NCI-H1092 treated with DMSO at 0.1 percent for 48 hours (cell line): ENCODE measurements around the gene WDR49.
A peak's percentile ranks its signal among the peaks of the same experiment; 100 is the strongest.

ENCODE experiments used
- DNase-seq: peaks from one replicate; lab custom pipeline; 2025; lab: John Stamatoyannopoulos, UW

Gene WDR49

DNA sequence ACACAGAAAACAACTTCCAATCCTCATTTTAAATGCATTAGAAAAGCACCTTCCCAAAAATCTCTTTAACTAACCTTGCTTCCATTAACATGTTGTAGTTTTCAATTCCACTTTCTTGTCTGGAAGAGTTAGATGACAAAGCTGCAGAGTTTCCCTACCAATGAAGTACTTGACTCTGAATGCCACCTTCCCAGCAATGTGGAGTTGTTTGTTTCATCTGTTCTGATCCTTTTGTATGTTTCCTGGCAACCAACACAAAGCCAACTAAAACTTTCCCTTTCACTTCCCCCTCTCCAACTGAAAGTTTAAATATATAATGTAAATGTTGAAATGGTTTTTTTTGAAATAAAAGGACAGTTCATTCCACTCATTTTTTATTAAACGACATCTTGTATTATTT, at the start of gene WDR49:
Gene WDR49, minus strand, starts transcription at position 183 of the 400 bp plus-strand sequence. CDS start 517 bp downstream, outside the sequence.
- DNase-seq: no peak

DNA sequence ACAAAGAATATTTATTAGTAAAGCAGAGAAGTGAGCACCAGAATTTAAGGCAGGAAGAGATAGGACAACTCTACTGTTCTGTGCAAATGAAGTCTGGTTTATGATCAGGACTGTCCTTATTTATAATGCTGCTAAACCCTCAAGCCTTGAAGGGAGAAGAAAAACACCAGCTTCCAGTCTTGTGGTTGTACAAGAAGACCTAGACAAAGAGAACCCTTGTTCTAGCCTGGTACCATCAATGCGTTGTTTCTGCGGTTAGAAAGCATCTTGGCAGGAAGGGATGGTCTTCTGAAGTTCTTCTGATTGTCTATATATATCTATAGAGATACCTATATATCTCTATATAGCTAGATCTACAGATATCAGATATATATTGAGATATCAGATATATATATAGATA, 47.2 kb upstream of the WDR49 start:
- no peak for DNase-seq

DNA sequence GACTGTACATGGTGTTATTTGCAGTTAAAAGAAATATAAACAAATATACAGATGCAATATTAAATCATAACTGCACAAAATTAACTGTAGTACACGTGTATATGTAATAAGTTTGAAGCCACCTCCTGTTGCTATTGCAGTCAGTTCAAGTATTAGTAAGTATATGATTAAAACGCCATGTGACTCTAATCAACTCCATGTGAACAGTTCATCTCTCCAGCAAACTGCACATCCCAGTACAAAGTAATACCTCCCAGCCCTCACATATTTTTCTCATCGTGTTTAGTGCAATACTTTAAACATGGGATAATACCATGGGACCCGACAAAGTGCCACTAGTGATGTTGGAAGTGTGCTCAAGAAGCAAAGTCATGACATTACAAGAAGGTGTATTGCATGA, 46.3 kb upstream of the WDR49 start:
- DNase-seq: no peak

DNA sequence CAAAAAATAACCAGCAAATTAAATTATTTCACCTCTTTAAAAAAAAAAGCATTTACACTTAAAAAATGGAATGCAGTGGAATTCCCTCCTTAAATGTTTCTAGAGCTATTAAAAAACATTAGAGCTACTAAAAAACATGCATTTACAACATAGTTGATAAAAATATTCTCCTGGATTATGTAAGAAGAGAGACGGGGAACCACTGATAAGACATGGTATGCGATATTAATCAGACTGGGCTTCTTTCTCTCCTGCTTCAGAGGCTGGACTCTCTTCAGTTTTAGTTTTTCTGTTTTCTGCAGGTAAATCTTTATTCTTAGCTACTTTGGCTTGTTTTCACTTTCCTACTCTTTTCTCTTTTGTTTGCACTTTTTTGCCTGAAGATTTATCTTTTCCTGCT, 40.4 kb upstream of the WDR49 start:
- DNase-seq: no peak

DNA sequence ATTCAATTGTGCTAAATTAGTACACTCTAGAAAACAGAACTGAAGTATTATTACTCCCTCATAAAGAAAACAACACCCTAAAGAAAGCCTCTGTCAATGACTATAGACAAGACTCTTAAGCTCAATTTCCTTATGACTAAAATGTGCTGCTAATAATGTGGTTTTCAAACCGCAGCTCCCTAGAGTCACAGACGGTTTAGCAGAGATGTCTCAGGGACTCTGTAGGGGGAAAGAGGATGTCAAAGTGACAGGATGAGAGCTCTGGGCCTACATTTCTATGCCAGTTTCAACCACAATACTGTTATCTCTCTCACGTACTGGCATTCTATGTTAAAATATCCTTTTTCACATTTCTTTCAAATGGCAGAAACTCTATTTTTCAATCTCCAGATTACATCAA, 37.6 kb upstream of the WDR49 start:
- DNase-seq: no peak

DNA sequence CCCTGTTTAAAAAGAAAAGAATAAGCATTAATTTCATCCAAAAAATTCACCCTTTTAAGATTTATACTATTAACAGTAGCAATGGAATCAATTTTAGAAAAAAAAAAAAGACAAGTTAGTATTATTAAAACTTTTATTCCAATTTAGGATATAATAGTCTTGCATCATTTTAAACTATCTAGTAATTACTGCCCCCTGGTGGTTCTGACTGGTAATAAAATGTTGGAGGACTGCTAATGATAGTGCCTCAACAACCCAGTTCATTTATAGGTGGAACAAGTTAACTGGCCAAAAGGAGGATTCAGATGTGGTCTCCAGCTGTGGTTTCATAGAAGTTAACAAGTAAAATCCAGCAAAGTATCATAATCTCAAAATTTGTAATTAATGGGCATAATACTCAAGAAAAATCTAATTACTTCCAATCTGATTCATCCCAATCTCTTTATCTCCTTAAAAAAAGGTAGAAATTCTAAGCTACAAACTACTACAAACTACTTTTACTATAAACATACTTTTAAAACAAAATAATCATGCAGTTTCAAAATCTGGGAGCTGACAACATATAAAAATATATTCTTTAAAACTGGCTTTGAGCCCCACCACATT, 30.7 kb upstream of the WDR49 start:
- DNase-seq: peak; percentile 51

DNA sequence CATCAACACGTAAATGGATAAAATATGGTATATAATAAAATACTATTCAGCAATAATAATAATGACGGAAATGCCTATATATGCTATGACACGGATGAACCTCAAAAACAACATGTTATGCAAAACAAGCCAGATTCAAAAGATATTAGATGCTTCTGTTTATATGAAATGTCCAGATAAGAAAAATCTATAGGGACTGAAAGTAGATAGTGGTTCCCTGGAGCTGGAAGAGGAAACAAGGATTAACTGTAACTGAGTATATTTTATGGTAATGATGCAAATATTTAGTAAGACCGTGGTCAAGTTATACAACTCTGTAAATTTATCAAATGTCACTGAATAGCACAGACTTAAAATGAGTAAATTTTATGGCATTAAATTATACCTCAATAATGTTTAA, 25.8 kb upstream of the WDR49 start:
- no peak for DNase-seq

DNA sequence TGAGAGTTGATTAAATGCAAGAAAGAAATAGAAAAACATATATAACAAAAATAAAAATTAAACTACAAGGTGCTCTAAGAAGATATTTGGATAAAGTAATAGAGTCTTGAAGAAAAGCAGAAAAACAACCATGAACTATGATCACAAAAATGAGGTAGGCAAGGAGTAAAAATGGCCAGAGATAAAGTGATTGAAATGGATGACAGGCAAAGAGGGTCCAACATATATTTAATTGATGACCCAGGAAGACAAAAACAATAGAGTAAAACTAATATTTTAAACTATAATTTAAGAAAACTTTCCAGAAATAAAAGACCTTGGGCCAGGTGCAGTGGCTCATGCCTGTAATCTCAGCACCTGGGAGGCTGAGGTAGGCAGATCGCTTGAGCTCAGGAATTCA, 22.1 kb upstream of the WDR49 start:
- no peak for DNase-seq

DNA sequence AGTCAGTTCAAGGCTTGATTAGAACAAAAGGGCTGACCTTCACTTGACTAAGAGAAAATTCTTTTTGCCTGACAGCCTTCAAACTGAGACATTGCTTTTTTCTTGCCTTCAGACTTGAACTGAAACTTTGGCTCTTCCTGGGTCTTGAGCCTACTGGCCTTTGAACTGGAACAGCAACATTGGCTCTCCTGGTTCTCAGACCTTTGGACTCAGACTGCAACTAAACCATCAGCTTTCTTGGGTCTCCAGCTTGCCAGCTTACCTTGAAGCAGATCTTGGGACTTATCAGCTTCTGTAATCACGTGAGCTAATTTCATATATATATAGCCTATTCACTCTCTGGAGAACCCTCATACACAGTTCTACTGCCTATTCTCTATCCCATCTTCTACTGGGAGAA, 19.5 kb upstream of the WDR49 start:
- DNase-seq: no peak

DNA sequence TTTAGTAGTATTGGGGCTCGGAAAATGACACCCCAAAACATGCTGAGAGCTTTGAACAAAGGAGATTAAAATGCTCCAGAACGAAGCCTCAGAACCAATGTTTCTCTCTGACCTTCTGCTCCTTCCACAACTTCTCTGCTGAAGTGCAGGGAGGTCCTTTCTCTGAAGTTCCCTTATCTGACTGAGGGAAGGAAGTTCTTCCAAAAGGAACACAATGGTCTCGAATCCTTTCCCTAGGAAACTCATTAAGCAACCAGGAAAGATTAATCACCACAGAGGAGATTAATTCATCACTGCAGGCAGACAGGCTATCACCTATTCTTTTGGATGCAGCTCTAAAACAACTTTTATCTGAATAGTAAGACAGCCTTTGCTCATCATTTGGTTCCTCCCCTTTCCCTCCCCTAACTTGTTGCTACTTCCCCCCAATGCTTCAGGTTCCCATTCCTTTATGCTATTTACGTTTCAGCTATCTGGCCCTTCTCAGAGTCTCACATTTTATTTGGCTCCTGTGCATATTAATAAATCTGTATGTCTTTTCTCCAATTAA, 18.2 kb upstream of the WDR49 start:
- no peak for DNase-seq

DNA sequence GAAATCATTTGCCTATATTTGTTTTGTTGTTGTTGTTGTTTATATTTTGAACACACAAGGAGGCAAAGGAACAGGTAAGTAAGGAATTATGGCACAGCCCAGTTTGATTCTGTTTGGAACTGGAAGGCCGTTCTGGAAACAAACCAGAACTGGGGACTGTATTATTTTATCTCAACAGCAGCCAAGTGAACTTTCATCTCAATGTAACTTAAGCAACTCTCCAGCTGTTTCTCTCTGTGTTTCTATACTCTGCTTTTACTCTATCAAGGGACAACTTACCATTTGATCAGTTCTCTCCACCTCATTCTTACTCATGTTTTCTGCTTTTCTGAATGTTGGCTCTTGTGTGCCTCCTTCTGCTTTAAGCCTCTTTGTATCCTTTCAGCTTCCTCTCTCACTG, 16.0 kb upstream of the WDR49 start:
- DNase-seq: no peak

DNA sequence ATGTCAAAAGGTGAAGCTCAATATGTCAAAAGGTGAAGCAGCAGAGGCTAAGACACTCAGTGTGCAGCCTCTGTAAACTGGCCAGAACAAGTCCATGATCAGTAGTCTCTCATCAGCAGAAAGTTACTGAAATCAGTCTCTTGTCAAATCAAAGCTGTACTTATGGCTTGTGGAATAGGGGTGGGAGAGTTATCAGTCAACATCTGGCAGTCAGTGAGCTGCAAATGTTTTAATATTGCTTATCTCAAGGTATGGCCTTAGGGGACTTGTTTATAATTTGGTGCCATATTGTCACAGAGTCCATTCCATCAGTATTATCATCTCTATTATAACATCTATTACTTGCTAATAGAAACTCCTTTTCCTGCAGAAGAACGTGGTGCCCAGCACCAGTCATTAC, 14.9 kb upstream of the WDR49 start:
- no peak for DNase-seq

DNA sequence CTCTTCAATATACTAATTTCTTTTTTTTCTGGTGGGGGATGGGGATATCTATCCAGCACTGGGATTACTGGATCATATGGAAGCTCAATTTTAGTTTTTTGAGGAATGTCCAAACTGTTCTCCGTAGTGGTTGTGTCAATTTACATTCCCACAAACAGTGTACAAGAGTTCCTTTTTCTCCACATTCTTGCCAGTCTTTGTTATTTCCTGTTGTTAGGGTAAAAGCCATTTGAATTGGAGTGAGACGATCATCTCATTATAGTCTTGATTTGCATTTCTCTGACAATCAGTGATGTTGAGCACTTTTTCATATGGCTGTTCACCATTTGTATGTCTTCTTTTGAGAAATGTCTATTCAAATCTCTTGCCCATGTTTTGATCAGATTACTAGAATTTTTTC, 12.8 kb upstream of the WDR49 start:
- DNase-seq: no peak

DNA sequence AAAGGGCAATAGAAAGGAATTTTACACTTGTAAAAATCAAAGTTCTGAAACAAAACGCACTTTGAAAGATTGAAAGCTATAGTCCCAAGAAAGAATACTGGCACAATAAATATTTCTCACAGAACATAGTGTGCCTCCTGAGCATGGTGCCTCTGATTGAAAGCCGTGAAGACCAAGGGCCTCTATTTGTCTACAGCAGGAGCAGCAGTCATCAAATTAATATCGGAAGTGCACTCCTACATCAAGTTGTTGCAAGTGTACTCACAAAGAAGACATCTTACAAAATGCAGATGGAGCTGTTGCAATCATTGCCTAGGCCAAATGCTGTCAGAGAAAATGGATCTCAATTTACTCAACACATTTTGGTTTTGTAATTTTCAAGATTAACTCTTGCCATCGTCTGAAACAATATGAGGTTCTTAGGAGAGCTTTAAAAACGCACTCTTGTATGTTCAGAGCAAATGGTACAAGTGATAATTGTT, 9.2 kb upstream of the WDR49 start:
- no peak for DNase-seq

DNA sequence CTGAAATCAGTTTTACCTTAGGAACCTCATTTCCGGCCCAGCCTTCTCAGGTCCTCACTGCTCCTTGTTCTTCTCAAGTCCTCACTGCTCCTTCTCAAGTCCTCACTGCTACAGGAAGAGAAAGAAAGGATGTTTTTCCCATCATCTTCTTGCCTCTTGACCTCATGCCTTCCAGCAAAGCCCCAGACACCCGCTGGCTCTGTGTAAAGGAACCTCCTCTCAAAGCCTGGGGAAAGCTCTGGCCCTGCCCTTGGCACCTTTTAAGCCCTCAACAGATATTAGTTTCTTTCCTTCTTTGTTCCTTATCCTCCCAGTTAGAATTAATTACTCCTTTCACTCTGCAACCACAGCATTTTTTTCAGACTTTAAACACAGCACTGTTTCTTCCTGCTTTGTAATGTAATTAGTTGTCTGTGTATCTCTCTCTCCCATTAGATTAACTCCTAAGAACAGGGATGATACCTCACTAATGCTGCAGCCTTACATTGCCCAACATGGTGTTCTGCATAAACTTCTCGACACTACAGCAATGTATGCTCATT, 4.0 kb upstream of the WDR49 start:
- DNase-seq: no peak

DNA sequence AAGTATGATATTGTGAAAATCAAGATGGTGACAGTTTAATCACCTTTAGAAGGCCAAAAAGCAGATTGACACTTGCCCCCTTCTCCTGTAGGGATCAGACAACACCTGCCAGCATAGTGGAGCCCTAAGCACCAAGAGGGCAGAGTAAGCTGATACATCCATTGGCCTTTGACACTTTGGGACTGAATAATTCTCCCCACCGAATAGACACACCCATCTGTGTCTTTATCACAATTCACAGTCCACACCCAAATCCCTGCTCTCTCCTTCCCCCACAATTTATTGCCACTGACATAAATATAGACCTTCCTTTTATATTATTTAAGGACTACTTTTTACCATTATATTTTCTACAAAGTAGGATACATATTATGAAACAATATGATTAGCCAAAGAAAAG, 3.1 kb upstream of the WDR49 start:
- DNase-seq: no peak

DNA sequence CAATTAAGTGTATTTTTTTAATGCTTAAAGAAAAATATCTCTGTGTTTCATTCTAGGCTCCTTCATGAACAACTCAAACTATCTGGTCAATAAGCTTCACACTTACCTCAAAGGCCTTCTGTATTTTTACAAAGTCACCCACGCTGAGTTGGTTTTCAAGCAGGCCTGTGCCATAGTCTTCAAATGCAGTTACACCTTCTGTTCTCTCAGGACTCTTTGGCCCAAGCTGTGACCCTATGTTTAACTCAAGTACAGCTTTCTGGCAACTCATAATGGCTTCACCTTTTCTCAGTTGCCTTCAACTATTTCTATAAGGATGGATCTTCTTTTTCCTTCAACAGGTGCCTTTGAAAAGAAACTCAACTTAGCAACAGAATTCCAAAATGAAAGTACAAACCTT, 587 bp downstream of the WDR49 start:
- DNase-seq: no peak

DNA sequence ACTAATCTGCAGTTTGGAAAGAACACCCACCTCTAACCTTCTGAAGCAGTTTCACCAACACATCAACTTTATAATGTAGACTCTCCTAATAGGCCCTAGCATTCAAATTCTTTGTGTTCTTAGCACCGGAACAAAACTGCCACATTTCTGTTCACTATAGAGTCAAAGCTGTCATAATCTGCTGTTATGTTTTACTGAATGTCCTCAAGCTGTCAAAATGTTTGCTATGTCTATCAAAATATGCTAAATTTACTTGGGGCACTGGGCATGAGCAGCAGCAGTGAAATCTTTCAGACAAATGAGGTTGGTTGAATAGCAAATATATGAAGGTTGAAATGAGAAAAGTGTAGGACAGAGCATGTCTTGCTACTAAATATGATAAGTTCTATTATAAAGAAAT, 1.9 kb downstream of the WDR49 start:
- DNase-seq: no peak

DNA sequence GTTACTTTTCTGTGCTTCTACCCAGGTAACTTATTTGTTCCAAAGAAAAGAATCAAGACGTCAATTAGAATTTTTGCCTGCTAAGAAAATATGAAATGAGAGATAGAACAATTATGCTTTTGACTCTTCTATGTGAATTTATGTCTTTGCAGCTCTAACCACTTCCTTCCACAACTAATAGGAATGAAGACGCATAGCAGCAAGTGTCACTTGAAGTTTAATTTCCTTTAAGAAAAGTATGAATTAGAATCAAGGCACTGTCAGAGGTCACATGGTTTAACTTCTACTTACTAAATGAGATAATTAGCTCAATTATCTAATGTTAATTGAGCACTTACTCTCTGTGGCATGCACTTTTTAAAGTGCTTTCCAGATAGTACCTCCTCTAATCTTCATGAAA, 3.3 kb downstream of the WDR49 start:
- DNase-seq: no peak

DNA sequence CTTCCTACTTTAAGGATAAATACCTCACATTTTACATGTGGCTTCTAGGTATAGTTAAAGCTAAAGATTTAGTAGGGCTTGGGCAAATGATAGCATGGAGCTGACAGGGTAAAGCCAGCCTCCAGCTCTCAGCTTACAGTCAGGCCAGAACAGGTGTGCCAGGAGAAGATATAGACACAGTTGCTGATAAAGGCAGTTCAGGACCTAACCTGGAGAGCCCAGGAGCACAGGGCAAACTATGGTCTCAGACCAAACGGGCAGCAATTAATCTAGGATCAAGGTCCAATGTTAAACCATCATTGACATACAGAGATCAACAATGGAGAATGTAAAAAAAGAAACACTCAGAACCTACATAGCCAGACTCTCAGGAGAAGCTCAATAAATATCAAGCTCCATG, 4.0 kb downstream of the WDR49 start:
- DNase-seq: no peak

DNA sequence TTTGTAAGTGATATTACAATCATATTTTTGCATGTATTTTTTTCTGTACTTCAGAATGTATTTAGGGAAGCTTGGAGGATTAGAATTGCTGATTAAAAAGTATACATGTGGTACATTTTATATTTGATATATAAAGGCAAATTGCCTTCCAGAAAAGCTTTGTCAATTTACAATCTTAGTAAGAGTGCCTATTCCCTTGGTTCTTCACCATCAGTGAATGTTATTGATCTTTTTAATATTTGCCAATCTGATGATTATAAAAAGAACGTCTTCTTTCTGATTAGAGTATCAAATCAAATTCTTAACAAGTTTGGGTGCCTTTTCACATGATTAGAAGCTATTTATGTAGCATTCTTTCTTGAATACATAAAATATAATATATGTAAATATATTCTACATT, 9.1 kb downstream of the WDR49 start:
- no peak for DNase-seq

DNA sequence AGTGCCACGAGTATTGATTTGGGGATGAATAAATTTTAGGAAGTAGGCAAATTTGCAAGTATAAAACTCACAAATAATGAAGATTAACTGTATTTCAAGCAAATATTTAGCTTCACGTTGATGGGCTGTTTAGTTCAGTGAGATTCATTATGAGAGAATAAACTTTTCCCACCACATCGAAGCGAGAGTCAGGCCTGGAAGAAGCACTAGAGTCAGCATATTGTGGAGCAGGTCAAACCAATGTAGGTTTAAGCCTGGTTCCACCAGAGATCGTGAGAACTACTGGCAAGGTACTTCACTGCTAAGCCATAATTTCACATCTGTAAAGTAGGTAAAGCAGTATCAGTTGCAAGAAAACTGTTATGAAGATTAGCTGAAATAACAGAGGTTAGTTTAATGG, 22.3 kb downstream of the WDR49 start:
- DNase-seq: no peak

DNA sequence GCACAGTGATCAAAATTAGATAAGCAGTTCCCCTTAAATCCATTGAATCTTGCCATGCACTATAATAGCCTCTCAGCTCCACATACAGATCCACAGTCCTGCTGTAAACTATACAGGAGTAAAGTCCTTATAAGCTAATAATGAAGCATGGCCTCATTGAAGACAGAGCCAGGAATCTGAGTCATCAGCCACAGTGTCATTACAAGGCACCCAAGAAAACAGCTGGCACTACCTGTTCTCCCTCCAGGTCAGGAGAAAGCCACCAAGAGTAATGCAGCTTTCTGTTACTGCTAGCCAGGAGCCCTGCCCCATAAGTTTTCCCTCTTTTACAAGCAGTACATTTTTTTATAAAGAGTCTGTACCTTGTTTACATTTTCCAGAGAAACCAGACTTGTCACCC, 27.3 kb downstream of the WDR49 start:
- DNase-seq: no peak

DNA sequence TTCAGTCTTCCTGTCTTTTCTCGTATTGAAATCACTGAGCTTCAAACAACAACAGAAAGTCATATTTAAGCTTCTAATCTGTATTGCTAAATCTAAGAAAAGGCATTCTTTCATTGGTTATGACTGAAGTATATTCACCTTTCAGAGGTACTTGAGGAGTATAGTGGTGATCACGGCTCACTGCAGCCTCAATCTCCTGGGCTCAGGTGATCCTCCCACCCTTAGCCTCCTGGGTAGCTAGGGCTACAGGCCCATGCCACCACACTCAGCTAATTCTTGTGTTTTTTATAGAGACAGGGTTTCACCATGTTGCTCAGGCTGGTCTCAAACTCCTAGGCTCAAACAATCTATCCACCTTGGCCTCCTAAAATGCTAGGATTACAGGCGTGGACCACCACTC, 38.7 kb downstream of the WDR49 start:
- DNase-seq: no peak
